GM12801 (cell line): ENCODE results near the gene TMC1.

Source experiments
- CTCF ChIP-seq: IDR thresholded peaks from one replicate; pipeline ENCODE4 v1.5.1; 2011; ENCODE audit warnings: control low read depth; ENCODE audit not compliant: insufficient read length; ENCODE audit errors: extremely low read depth

Gene TMC1

GRCh38 chr9:72596451-72597180, 75.2 kb downstream of the TMC1 start:
- no peak for TF ChIP-seq CTCF

- no peak for TF ChIP-seq CTCF
These were observed 75.7 kb downstream of the TMC1 start for GRCh38 chr9:72597181-72597517.

GRCh38 chr9:72597601-72598000, 76.2 kb downstream of the TMC1 start:
- no peak for TF ChIP-seq CTCF

- no peak for TF ChIP-seq CTCF
These were observed 77.2 kb downstream of the TMC1 start for GRCh38 chr9:72598639-72599038.

- TF ChIP-seq CTCF, result no peak
These were observed 78.6 kb downstream of the TMC1 start for GRCh38 chr9:72599874-72600534.

GRCh38 chr9:72600671-72601070, 79.3 kb downstream of the TMC1 start:
- TF ChIP-seq CTCF, result no peak

- TF ChIP-seq CTCF, result no peak
These were observed 80.2 kb downstream of the TMC1 start for GRCh38 chr9:72601615-72602014.
